Measurements from ENCODE around the gene C1QTNF12. TPM values are rescaled to one million over a fixed set of nuclear protein-coding genes. Genes with fewer than 3 reads are reported as not detected.
A peak's percentile ranks its signal among the peaks of the same experiment; 100 is the strongest.

Gene C1QTNF12
- polyA plus RNA-seq, 1 donor from 2014 or later, result 0.74 TPM

GRCh38 chr1:1273209-1273511 is 26.6 kb upstream of the C1QTNF12 start:
- no peak for TF ChIP-seq RAD21 (conservative IDR thresholded peaks at IDR 0.05)
- TF ChIP-seq REST (IDR thresholded peaks at IDR 0.05; ENCODE audit: borderline replicate concordance), result no peak
- no peak for TF ChIP-seq TAF1 (IDR thresholded peaks at IDR 0.05; ENCODE audit: low read depth)
- TF ChIP-seq SMC3 (conservative IDR thresholded peaks at IDR 0.05; ENCODE audit: poor library complexity), result no peak
- TF ChIP-seq EZH2 (IDR thresholded peaks at IDR 0.05; ENCODE audit: borderline replicate concordance, insufficient read depth, low read length, poor library complexity, severe bottlenecking), result no peak
- no peak for TF ChIP-seq EP300 (conservative IDR thresholded peaks at IDR 0.05; ENCODE audit: poor library complexity, severe bottlenecking)
- no peak for TF ChIP-seq MXI1 (conservative IDR thresholded peaks at IDR 0.05; ENCODE audit: poor library complexity, severe bottlenecking)
- TF ChIP-seq CTCF (IDR thresholded peaks at IDR 0.05; ENCODE audit: poor library complexity, severe bottlenecking), result no peak
- no peak for TF ChIP-seq POLR2AphosphoS5 (IDR thresholded peaks at IDR 0.05)
- Histone ChIP-seq H3K79me2 (replicated peaks; ENCODE audit: insufficient read depth, low read length) (peaks cover 37% of the 10 kb centered on the region), H4K20me1 (ENCODE audit: insufficient read depth) (no peaks in the 10 kb centered on the region), H3F3A (ENCODE audit: insufficient read depth, low read length, poor library complexity, severe bottlenecking) (no peaks in the 10 kb centered on the region), H3K4me3 (ENCODE audit: low read length) (peak overlapping the region; percentile 95), H3K9ac (ENCODE audit: low read length) (peak overlapping the region; percentile 87), H3K27me3 (ENCODE audit: insufficient read depth, low read depth, low read length) (no peaks in the 10 kb centered on the region), H3K4me2 (ENCODE audit: low read length) (peak overlapping the region; percentile 98), H3K9me3 (ENCODE audit: low read length) (no peaks in the 10 kb centered on the region), H3K27ac (ENCODE audit: low read length) (peak overlapping the region; percentile 57), H2AFZ (ENCODE audit: low read depth, low read length) (no peak overlapping the region), H3K9me2 (ENCODE audit: insufficient read depth, low read length) (no peaks in the 10 kb centered on the region), H3K36me3 (ENCODE audit: insufficient read depth, low read length) (no peaks in the 10 kb centered on the region)

- Histone ChIP-seq H3K9ac (ENCODE audit: low read length) (peak overlapping the region; percentile 87), H3K27me3 (ENCODE audit: insufficient read depth, low read depth, low read length) (no peaks in the 10 kb centered on the region), H3K9me3 (ENCODE audit: low read length) (no peaks in the 10 kb centered on the region), H4K20me1 (ENCODE audit: insufficient read depth) (no peaks in the 10 kb centered on the region), H3K36me3 (ENCODE audit: insufficient read depth, low read length) (no peaks in the 10 kb centered on the region), H3K79me2 (replicated peaks; ENCODE audit: insufficient read depth, low read length) (peaks cover 37% of the 10 kb centered on the region), H2AFZ (ENCODE audit: low read depth, low read length) (no peak overlapping the region), H3K9me2 (ENCODE audit: insufficient read depth, low read length) (no peaks in the 10 kb centered on the region), H3K27ac (ENCODE audit: low read length) (peak overlapping the region; percentile 57), H3K4me3 (ENCODE audit: low read length) (peak overlapping the region; percentile 95), H3F3A (ENCODE audit: insufficient read depth, low read length, poor library complexity, severe bottlenecking) (no peaks in the 10 kb centered on the region), H3K4me2 (ENCODE audit: low read length) (peak overlapping the region; percentile 98)
- TF ChIP-seq MXI1 (conservative IDR thresholded peaks at IDR 0.05; ENCODE audit: poor library complexity, severe bottlenecking) (no peak), RAD21 (conservative IDR thresholded peaks at IDR 0.05) (no peak), POLR2AphosphoS5 (IDR thresholded peaks at IDR 0.05) (no peak), TAF1 (IDR thresholded peaks at IDR 0.05; ENCODE audit: low read depth) (no peak), REST (IDR thresholded peaks at IDR 0.05; ENCODE audit: borderline replicate concordance) (no peak), EZH2 (IDR thresholded peaks at IDR 0.05; ENCODE audit: borderline replicate concordance, insufficient read depth, low read length, poor library complexity, severe bottlenecking) (no peak)
Measured at GRCh38 chr1:1272341-1273208, 26.1 kb upstream of the C1QTNF12 start.

Data from neural cell (in vitro differentiated cells).